Transverse colon (tissue), 4 donors: ENCODE results near the gene AUNIP. TPM values are rescaled to one million over a fixed set of nuclear protein-coding genes. Genes with fewer than 3 reads are reported as not detected.

ENCODE experiments used
- DNase-seq: peaks from one replicate; pipeline ENCODE4 v3.0.0-alpha.2; 2019
- H3K27ac ChIP-seq, 4 donors: fragments of 200-600 bp; sonication (generic); 2 replicates each; pipeline ENCODE4 v1.5.1; 2016 to 2018; ENCODE audit warnings: inconsistent platforms in 4 of 4
- H3K27me3 ChIP-seq: fragments of 200-600 bp; sonication (generic); 2 replicates; pipeline ENCODE4 v1.5.1; 2017; ENCODE audit warnings: inconsistent platforms
- H3K36me3 ChIP-seq, 4 donors: fragments of 200-600 bp; sonication (generic); 2 replicates each; pipeline ENCODE4 v1.5.1; 2017 to 2019; ENCODE audit warnings: inconsistent platforms in 4 of 4
- H3K4me1 ChIP-seq, 4 donors: fragments of 200-600 bp; sonication (generic); 2 replicates each; pipeline ENCODE4 v1.5.1; 2017 to 2020; ENCODE audit warnings: inconsistent platforms in 4 of 4
- H3K4me3 ChIP-seq, 4 donors: fragments of 200-600 bp; sonication (generic); 1 replicate in 1 of 4; 2 replicates in 3 of 4; pipeline versions ENCODE4 v1.5.1 to v1.6.1; 2017 to 2019; ENCODE audit warnings: inconsistent platforms in 4 of 4
- H3K9me3 ChIP-seq, 2 donors: fragments of 200-600 bp; sonication (generic); 2 replicates each; pipeline ENCODE4 v1.5.1; 2017 to 2019; ENCODE audit warnings: inconsistent platforms in 2 of 2
- CTCF ChIP-seq, 5 experiments: fragments of 200-600 bp in 3 of 5; fragments of 450-650 bp in 2 of 5; sonication (generic) in 3 of 5; IDR thresholded peaks; 1 replicate in 2 of 5; 2 replicates in 3 of 5; pipeline ENCODE4 v1.5.1; 2016 to 2017; ENCODE audit warnings: antibody characterized with exemption in 5 of 5, inconsistent platforms in 3 of 5, mild to moderate bottlenecking in 2 of 5, moderate library complexity in 1 of 5
- EP300 ChIP-seq: sonication (generic); formaldehyde crosslinking; IDR thresholded peaks from one replicate; pipeline ENCODE4 v1.6.1; 2017; ENCODE audit warnings: antibody characterized with exemption, low read depth
- POLR2A ChIP-seq: fragments of 450-650 bp; IDR thresholded peaks from one replicate; pipeline ENCODE4 v1.6.1; 2016; ENCODE audit warnings: antibody characterized with exemption, mild to moderate bottlenecking, moderate library complexity
- POLR2AphosphoS5 ChIP-seq, 3 donors: sonication (generic); formaldehyde crosslinking; IDR thresholded peaks; one replicate each; pipeline ENCODE4 v1.6.1; 2016; ENCODE audit warnings: antibody characterized with exemption in 3 of 3
- WGBS, 2 donors: methylation state at CpG; one replicate each; pipeline ENCODE4 v1.1.5; 2018; ENCODE audit warnings: low coverage in 1 of 2; 5-methylcytosine and 5-hydroxymethylcytosine counted together
- in situ Hi-C, 4 donors: fragments of 200-750 bp; cut with MboI; loops; one replicate each; pipeline versions ENCODE4 v1.15.0 to v1.15.1; 2017; ENCODE audit warnings: low sequenced_read_pairs in 3 of 4, low pct_ligation_motif_present in 1 of 4, low pct_unique_long_range_greater_than_20kb in 1 of 4
- intact Hi-C: fragments of 100-400 bp; cut with DNase I; formaldehyde crosslinking; loops from one replicate; pipeline ENCODE4 v1.15.1; 2023; ENCODE audit warnings: low total_unique reads
- total RNA-seq, 4 donors: library from RNA; depleted of rRNA; stranded (reverse); fragments of >200 nt; gene quantifications; one replicate each; pipeline ENCODE4 v1.1.0, GENCODE V29; 2016

The AUNIP gene
- total RNA-seq, 4 donors from 2014 or later: 0.41 TPM; not detected in 3

DNA sequence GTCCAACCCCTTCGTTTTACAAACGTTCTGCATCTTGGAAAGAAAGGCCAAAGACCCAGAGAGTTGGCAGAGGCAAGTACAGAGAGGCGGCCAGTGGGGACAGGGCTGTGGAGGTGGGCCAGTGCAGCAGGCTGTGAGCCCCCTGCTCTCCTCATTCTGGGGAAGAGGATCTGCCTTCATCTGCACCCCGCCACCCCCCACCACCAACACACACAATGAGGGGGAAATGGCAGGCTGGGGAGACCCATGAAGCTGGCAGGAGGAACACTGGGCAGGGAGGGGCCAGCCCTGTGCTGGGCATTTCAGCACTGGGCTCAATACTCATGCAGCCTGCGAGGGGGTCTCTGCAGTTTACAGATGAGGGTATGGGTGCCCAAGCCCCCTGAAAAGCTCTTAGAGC is 32.3 kb upstream of the AUNIP start:
- no peak for DNase-seq
- H3K36me3 ChIP-seq: no peaks in the 10 kb centered on the region
- no peak for TF ChIP-seq POLR2A
- no peak for TF ChIP-seq CTCF (IDR thresholded peaks at IDR 0.05)
- TF ChIP-seq EP300: no peak
- TF ChIP-seq POLR2AphosphoS5 (IDR thresholded peaks at IDR 0.05): no peak
- 82% methylated on average over 5 of the region's 5 CpGs; no CpG with 5 or more reads in 1 of the 2 donors for WGBS, 2 donors
- peak overlapping the region; percentile 54 to 80 (median 76) for H3K27ac ChIP-seq
- intact Hi-C loops: no loop called here
- no peak overlapping the region for H3K4me3 ChIP-seq
- H3K4me1 ChIP-seq: peaks cover 5 to 38% (median 16%) of the 10 kb centered on the region in 4 donors
- H3K27me3 ChIP-seq: no peaks in the 10 kb centered on the region
- H3K9me3 ChIP-seq: no peaks in the 10 kb centered on the region
- in situ Hi-C loops: loop anchor here in 1 of 4 donors (10.0 kb wide), 1 partner anchor 113 kb away; no protein-coding TSS in a partner anchor

DNA sequence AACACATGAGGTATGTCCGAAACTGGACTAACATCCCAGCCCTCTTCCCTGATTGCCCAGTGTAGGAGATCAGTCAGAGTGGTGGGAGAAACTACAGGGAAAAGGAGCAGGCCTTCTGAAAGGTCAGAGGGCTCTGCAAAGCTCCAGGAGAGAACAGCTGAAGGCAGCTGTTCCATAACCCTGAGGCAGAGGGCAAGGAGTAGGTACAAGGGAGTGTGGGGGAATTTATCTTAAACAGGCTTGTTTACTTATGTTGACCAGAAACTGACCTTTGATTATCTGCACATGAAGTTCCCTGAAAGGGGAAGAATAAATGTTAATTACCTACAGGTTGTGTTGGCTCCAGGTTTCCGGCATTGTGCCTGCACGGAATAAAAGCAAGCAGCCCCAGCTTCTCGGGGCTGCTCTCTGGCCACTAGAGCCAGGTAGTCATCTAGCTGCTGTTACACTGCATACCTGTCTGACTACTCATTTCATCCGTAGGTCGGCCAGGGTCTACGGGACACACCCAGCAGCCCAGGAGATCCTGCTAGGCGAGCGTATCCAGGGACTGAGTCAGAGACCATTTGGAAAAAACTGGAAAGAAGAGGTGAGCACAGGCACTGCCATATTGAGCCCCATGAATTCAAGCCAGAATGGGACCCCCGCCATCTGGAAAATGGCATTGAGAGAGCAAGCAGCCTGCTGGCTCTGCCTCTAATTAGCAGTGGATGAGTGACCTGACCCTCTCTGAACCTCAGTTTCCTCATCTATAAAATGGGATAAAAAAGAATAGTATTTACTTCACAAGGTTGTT is 31.2 kb upstream of the AUNIP start:
- 48 to 51% methylated on average over 8 to 10 of the region's 10 CpGs for WGBS, 2 donors
- peaks cover 5 to 34% (median 14%) of the 10 kb centered on the region in 4 donors for H3K4me1 ChIP-seq
- no peaks in the 10 kb centered on the region for H3K27me3 ChIP-seq
- peak overlapping the region; percentile 60 to 74 (median 69) for H3K27ac ChIP-seq
- TF ChIP-seq CTCF (IDR thresholded peaks at IDR 0.05) (no peak), EP300 (no peak), POLR2A (peak; percentile 29), POLR2AphosphoS5 (IDR thresholded peaks at IDR 0.05) (peak in 2 of 3 donors; percentile 11 to 52)
- no peaks in the 10 kb centered on the region for H3K9me3 ChIP-seq
- peak; percentile 75 for DNase-seq
- in situ Hi-C loops (loop anchor here in 1 of 4 donors (10.0 kb wide), 1 partner anchor 114 kb away; no protein-coding TSS in a partner anchor), intact Hi-C loops (no loop called here)
- H3K36me3 ChIP-seq: no peaks in the 10 kb centered on the region
- H3K4me3 ChIP-seq: no peak overlapping the region

GRCh38 chr1:25889470-25889869 is 30.2 kb upstream of the AUNIP start:
- peaks cover 5 to 31% (median 14%) of the 10 kb centered on the region in 4 donors for H3K4me1 ChIP-seq
- no peaks in the 10 kb centered on the region for H3K9me3 ChIP-seq

More at GRCh38 chr1:25889470-25889869, 30.2 kb upstream of the AUNIP start:
- H3K27me3 ChIP-seq: no peaks in the 10 kb centered on the region
- no peaks in the 10 kb centered on the region for H3K36me3 ChIP-seq
- peak overlapping the region; percentile 60 to 74 (median 69) for H3K27ac ChIP-seq
- no peak overlapping the region for H3K4me3 ChIP-seq
- TF ChIP-seq CTCF (IDR thresholded peaks at IDR 0.05): no peak
- no peak for TF ChIP-seq POLR2AphosphoS5 (IDR thresholded peaks at IDR 0.05)
- TF ChIP-seq POLR2A: no peak
- no peak for TF ChIP-seq EP300
- in situ Hi-C loops: no loop called here
- no peak for DNase-seq
- intact Hi-C loops: no loop called here
- 83 to 85% methylated on average over 3 of the region's 3 CpGs for WGBS, 2 donors
